Fibroblast of the aortic adventitia (primary cell): ENCODE results near the gene SDHB. TPM values are rescaled to one million over a fixed set of nuclear protein-coding genes. Genes with fewer than 3 reads are reported as not detected.

Experiments used
- DNase-seq: peaks from one replicate; pipeline ENCODE4 v3.0.0-alpha.2; 2010; ENCODE audit warnings: low read depth
- H3K4me3 ChIP-seq: 2 replicates; pipeline ENCODE4 v1.5.1; 2011; ENCODE audit warnings: low read depth, mild to moderate bottlenecking, control low read depth, low read length, moderate library complexity
- CTCF ChIP-seq: IDR thresholded peaks from 2 replicates; pipeline ENCODE4 v1.5.1; 2011; ENCODE audit warnings: mild to moderate bottlenecking, low read length, control low read depth, inconsistent platforms; ENCODE audit not compliant: insufficient read depth
- total RNA-seq: library from RNA; depleted of rRNA; stranded (reverse); fragments of >200 nt; gene quantifications from 2 replicates; pipeline ENCODE4 v1.2.3, GENCODE V29; 2012; ENCODE audit warnings: low replicate concordance

SDHB gene
- total RNA-seq, 1 donor = 106 TPM

DNA sequence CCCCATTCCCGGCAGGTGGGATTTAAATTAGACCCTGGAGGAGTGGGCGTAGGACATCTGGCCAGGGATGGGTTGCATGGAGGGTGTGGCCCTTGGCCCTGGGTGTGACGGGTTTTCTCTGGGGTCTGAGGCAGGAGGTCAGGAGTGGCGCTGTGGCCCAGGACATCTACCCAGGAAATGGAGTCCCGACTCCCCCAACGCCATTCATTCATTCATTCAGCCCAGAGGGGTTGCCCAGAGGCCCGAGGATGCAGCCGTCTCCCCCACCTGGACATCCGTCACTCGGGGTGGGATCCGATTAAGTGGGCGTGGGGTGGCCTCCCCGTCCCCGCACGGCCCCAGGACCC is 42.8 kb downstream of the SDHB start:
- H3K4me3 ChIP-seq = peak overlapping the region; percentile 75
- DNase-seq = no peak
- no peak for TF ChIP-seq CTCF

DNA sequence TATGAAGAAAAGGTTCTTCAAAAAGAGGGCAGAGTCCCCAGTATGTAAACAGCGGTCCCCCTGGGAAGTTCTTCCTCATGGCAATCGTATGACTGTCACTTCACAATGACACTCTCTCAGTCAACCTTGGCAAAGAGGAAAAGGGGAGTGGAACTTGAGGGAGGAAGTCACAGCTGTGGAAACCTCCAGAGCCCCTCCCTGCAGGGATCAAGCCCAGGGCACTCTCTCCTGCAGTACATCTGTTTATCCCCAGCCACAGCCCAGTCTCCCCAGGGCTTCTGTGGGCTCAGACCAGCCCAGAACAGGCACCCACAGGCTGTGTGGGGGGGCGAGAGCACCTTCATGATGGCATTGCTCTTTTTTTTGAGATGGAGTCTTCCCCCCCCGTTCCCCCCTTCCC is 44.1 kb downstream of the SDHB start:
- TF ChIP-seq CTCF = no peak
- H3K4me3 ChIP-seq = no peak overlapping the region
- DNase-seq = no peak

DNA sequence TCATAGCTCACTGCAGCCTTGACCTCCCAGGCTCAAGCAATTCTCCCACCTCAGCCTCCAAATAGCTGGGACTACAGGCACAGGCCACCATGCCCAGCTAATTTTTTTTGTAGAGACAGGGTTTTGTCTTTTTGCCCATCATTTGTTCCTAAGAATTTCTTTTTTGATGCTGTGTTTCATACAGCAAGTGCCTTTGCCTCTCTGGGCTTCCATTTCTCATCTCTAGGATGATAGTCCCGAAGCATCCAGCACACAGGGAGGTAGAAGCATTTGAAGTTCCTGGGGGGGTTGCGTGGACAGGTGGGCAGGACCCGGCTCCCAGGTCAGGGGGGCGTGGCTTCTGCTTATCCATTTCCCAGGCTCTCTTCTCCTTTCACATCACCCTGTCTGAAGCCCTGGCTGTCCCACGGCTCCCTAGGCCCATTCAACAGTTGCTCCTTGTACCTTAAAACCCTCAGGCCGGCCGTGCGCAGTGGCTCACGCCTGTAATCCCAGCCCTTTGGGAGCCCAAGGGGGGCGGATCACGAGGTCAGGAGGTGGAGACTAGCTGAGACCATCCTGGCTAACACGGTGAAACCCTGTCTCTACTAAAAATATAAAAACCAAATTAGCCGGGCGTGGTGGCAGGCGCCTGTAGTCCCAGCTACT is 45.5 kb downstream of the SDHB start:
- no peak overlapping the region for H3K4me3 ChIP-seq
- no peak for DNase-seq
- no peak for TF ChIP-seq CTCF

DNA sequence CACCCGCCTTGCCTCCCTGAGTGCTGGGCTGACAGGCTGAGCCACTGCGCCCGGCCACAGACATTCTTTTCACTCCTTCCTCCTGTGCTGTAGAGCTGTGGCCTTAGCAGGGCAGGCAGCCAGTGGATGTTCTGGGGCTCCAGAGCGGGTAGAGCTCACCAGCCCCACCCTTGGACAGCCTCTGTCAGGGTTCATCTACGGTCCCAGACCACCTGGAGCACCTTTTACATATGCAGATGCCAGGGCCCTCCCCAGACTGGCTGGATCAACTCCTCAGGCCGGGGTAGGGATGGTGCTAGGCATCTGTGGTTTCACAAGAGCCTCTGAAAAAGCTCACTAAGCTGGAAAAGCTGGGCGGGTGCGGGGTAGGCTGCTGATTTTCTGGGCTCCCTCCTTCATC is 46.7 kb downstream of the SDHB start:
- no peak for TF ChIP-seq CTCF
- no peak for DNase-seq
- no peak overlapping the region for H3K4me3 ChIP-seq

GRCh38 chr1:17005365-17005740 is 48.5 kb downstream of the SDHB start:
- no peak for DNase-seq
- TF ChIP-seq CTCF = no peak
- no peak overlapping the region for H3K4me3 ChIP-seq

- no peak for DNase-seq
- no peak overlapping the region for H3K4me3 ChIP-seq
- no peak for TF ChIP-seq CTCF
Observed at GRCh38 chr1:17004466-17005364, 49.1 kb downstream of the SDHB start.
